ENCODE results near the gene COL13A1.

The COL13A1 gene

DNA sequence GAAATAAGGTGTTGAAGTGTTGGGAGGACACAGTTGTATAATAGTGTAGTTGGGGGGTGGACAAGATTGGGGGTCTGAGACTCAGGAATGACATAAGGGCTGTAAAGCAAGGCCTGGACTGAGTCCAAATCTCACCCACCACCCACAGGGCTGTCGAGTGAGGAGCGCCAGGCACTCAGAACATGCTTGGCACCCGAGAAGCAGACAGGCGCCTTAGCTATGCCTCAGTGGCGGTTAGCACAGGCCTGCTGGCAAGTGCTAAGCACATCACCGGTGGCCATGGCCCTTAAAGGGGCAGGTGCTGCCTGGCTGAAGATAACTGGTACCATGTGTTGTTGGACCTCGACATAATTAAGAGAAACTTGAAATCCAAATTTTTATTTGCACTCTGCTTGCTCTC, 90.7 kb downstream of the COL13A1 start:
- no peak for DNase-seq

DNA sequence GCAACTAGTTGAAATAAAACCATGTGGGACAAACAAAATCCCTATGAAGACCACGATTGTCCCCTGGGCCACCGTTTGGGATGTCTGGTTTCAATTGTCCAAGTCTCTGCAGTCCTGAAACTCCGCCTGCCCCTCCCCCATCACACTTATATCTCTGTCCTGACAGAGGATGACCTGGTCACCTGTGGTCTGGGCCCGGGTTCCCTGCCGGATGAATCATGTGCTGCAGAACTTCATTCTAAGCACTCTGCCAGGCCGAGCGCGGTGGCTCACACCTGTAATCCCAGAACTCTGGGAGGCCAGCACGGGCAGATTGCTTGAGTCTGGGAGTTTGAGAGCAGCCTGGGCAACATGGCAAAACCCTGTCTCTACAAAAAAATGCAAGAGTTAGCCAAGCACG, 91.1 kb downstream of the COL13A1 start:
- no peak for DNase-seq

DNA sequence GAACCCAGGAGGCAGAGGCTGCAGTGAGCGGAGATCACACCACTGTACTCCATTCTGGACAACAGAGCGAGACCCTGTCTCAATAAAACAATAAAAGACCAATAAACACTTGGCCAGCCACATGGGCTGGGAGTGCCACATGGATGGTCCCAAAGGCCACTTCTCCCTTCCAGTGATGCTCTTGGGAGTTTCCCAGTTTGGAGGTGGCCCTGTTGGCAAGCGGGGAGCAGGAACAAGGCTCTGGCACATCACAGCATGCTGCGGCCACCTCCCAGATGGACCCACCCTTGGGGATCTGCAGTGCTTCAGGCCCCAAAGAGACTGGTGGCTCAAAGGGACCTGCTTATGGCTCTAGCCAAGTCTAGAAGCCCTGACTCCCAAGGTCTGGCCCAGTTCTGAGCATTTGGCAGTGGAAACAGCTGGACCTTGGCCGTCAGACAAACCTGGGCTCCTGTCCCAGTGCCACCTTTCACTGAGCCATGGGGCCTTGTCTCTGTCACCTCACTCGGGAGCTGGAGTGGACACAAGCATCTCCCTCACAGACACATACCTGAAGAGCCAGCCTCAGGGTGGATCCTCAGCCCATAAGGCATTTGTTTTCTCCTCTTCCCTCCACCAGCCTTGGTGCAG, 91.7 kb downstream of the COL13A1 start:
- no peak for DNase-seq

DNA sequence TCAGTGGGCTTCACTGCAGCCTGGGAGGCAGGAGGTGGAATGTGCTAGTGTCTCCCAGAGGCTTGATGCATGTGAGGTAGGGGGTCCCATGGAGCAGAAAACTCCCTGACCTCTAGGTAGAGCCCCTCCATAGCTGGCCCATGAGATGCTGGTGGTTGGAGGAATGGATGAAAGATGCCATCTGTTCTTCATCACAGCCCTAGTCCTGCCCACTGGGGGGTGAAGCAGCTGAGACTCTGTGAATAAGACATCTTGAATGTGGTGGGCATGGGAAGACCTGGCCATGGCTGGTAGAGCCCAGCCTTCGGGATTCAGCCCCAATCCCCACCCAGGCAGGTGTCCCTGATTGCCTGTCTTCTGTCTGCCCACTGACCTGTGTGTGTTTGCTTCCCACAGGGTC, 92.5 kb downstream of the COL13A1 start:
- no peak for DNase-seq

DNA sequence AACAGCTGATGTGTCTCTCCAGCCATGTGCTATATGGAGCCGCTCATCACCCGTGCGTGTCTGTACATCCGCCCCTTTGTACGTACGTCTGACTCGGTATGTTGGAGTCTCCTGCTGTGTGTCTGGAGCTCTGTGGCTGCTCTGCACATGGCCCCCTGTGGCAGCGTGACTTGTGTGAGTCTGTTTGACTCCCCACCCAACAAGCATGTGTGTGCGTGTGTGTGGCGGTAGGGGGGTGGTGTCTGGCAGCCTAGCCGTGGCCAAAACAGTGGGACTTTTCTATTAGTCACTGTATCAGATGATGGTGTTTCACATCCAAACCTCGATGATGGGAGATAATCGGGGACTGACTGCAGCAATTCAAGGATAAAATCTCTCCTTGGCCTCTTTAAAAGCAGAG, 94.1 kb downstream of the COL13A1 start:
- DNase-seq, result no peak

DNA sequence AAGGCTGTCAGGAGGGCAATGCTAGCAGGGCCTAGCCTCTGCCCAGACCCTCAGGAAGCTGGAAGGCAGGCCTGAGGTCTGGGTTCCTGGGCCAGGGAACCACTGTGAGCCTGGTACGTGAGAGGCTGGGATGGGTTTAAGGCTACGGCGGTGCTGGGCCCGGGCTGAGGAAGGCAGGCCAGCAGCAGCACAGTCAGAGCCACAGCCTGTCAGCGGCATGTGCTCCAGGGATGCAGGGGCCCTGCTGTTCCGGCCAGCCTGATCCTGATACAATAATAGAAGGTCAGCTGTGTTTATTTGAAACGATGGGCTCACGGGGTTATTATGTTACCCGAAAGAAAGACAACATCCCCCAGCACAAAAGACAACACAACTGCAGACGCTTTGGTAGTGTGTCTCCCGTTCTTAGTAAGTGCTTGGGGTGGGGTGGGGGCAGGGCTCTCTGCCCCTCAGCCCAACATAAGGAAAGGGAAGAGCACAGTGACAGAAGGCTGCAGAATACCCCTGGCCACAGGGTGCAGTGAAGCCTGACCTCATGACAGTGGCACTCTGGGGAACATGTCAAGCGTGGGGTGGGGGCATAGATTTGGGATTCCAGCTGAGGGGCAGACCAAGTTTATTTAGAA, 95.0 kb downstream of the COL13A1 start:
- DNase-seq, result no peak

DNA sequence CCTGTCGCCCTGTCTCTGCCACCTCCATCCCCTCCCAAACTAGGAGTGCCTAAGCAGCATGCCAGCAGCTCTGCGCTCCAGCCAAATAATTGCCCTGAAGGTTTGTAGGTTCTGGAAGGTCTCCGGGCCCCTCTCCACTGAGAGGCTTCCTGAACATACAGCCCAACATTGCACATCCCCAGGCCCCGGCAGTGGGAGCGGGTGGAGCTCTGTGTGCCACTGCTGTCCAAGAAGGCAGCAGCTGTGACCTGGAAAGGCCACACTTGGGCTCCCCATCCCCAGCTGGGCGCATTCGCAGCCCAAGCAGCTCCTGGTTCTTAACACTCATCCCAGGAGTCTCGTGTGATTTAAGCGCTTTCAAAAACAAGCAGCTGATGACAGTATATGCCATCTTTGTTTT, 95.7 kb downstream of the COL13A1 start:
- no peak for DNase-seq

DNA sequence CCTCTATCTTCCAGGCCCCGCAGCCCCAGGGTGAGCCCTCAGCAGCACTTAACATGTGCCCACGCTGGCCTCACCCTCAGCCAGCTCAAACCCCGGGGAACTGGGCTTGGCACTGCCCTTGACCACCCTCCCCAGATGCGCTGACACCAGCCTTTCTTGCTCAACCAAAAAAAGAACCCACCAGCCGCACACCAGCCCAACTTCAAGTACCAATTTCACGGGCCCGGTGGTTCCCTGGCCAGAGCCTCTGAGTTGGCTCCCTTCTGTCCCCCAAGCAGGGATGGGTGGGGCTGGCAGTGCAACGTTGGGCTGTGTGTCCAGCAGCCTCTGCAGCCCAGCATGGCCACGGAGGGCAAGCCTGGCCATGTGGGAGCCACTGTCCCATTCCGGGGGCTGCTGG, 96.3 kb downstream of the COL13A1 start:
- no peak for DNase-seq

DNA sequence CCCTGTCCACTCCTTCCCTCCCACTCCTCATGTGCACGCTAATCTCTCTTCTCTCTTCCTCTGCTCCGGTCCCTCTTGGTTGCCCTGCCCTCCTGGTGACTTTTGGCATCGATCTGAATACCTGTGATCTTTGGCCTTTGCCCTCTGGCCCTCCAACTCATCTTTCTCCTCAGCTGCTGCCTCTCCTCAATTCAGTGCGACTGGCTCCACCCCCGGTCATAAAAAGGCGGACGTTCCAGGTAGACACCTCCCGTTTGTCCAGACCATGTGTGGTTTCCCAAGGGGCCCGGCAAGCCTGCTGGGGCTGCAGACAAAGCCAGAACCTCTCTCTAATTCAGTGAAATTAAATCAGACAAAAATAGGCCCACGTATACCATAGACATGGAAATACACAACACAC, 96.8 kb downstream of the COL13A1 start:
- DNase-seq, result no peak

DNA sequence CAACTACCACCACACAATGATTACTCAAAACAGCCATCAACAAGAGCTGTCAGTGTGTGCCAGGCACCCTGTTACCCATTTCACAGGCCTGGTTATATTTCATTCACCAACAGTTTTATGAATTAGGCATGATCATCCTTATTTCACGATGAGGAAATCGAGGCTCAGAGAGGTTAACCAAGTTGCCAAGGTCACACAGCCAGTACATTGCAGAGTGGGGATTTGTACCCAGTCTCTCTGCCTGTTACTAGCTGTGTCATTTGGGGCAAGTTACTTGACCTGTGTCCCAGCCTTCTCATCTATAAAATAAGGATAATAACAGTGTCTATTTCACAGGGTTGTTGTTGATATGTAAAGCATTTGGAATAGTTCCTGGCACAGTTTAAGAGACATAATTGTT, 97.2 kb downstream of the COL13A1 start:
- DNase-seq, result no peak

DNA sequence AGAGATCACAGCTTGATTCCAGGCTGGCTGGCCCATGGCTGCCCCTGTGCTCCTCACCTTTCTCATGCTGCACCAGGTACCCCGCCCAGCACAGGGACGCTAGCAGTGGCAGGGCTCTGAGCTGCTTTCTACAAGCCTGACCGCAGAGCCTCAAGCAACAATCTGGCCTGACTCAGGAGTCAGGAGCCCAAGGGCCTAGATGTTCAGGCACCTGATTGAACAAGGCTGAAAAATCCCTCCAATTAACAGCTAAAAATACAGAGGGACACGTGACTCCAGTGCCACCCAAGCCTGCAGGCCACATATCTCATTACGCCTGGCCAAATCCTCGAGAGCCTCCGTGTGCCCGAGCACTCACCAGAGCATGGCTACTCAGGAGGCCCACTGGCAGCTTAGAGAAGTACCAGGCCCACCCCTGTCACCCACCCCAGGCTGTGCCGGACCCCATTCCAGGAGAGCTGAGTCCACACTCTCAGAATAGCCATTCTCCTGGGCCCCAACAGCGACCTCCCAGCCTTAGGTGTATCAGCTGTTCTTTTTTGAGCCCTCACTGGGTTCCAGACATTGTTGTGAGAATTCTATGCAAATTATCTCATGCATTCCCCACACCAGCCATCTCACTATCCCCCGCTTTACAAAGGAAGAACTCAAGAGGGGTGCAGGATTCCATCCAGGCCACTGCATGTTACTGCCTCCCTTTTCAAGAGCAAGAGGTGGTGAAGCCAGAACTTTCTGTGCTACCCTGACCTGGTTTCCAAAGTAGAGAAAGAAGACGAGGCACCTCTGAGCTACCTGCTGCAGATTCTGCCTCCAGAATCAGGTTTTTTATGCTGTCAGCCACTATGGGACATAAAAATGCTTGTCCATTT, 98.3 kb downstream of the COL13A1 start:
- no peak for DNase-seq

DNA sequence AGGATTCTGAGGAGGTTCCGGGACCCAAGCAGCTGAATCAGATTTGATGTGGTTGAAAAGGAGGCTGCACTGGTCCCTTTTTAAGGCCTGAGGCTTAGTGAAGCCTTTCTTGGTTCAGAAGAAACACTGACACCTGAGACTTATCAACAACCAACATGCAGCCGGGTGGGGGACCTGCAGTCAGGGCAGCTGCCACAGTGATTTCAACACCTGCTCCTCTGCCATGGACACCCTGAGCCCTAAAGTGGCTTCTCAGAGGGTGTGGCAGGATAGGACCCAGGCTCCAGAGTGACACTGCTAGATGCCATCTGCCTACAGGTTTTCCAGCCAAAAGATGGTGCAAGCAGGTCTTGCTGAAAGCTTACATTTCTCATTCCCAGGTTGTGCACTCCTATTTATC, 99.3 kb downstream of the COL13A1 start:
- no peak for DNase-seq

DNA sequence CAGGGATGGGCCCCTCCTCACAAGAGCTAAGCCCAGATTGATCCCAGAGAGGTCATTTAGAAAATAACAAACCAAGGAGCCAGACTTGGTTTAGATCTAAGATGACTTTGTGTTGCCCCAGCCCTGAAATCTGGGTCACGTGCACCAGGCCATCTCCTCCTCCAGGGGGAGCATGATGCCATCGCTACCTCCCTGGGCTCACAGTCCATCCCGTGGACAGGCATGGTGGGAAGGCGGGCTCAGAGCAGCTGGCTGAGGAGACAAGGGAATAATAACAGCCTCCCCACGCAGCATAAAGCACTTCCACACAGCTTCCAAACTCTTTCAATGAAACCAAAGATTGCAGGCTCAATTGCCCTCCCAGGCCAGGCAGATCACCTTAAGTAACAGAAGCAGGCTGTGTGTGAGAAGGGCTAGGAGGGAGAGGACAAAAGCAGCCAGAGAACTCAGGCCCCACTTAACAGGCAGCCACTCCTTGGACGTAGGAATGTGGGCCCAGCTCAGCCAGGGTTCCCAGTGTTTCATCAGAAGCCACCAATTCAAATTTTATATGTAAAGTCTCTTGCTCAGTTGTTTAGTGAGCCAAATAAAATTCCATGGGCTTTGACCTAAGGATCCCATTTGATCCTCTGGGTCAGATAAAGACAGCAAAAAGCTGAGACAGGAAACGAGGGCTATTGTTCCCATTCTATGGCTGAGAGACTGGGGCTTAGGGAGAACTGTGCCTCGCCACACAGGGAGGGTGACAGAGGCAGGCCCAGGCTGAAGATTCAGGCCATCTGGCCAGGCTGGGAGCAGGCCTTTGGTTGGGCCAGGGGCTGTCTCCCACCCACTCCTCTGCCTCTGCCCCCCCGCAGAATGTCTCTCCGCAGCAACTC, 100.2 kb downstream of the COL13A1 start:
- no peak for DNase-seq

DNA sequence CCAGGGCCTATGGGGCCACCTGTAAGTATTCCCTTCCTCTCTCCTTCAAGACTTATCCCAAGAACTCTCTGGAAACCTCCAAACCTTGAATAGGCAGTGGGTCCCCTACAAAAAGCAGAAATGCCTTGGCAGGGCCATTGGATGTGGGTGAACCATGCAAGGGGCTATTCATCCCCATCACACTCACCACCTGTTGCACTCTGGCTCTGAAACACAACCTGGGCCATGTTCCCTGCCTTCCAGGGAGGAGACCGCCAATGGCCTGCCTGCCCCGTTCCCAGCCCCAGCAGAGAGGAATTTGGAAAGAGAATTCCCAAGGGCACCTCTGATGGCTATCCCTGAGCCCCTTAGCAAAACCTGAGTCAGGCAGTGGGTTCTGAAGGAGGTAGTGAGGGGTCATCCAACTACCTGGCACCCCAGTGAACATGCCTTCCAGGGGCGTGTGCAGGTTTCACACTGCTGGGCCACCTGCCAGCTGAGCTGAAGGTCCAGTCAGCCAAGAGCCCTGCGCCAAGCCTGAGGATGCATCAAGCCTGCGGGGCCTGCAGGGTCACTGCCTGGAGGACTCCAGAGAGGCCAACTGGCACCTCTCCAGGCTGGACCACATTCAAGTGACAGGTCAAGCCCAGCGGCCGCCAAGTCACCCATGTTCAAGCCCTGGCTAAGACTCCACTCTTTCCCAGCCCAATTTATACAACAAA, 101.3 kb downstream of the COL13A1 start:
- DNase-seq, result no peak

DNA sequence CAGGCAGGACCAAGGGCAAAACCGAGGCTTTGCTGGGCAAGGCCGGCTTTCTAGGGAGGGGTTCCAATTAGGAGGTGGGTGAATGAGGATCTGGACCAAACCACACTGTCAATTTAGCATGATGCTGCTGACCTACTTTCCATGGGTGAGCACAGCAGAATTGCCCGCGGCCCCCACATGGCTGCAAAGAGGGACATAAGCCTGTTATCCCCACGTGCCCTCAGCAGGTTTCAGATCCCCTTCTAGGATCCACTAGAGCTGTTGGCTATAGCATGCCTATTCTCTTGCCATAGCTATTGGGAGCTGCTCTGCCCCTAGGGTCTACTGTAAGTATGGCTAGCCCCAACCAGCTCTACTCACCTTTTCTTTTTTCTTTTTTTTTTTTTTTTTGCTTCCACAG, 102.8 kb downstream of the COL13A1 start:
- no peak for DNase-seq

DNA sequence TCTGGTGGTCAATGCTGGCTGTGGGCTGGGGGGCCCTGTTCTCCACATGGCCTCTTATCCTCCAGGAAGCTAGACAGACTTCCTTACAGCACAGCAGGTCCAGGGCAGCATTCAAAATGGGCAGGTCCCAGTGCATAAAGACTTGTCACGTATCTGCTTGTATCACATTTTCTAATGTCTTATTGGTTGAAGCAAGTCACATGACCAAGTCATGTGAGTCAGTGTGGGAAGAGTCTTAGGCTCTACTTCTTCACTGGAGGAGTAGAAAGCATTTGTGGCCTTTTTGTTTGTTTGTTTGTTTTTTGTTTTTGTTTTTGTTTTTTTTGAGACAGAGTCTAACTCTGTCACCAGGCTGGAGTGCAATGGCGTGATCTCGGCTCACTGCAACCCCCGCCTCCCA, 104.7 kb downstream of the COL13A1 start:
- no peak for DNase-seq

DNA sequence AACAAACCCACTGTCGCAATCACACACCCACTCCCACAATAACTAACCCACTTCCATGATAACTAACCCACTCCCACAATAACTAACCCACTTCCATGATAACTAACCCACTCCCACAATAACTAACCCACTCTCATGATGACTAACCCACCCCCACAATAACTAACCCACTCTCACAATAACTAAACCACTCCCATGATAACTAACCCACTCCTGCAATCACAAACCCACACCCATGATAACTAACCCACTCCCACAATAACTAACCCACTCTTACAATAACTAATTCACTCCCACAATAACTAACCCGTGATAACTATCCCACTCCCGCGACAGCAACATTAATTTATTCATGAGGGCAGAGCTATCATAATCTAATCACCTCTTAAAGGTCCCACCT, 105.8 kb downstream of the COL13A1 start:
- DNase-seq, result no peak

DNA sequence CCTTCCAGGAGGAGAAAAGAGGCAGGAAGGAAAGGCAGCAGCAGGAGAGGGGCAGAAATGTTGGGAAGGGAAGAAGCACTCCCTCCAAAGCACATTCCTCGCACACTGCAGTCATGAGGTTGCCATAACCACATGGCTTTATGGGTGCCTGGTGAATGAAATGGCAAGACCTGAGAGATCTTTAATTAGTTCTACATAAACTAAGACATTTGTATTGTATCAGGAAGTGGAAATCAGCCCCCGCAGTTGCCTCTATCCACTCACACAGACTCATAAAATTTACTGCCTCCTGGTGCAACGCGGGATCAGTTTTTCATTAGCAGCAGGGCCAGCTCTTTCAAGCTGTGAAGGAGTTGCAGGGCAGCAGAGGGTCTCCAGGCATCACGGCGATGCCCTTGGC, 106.4 kb downstream of the COL13A1 start:
- DNase-seq, result no peak

DNA sequence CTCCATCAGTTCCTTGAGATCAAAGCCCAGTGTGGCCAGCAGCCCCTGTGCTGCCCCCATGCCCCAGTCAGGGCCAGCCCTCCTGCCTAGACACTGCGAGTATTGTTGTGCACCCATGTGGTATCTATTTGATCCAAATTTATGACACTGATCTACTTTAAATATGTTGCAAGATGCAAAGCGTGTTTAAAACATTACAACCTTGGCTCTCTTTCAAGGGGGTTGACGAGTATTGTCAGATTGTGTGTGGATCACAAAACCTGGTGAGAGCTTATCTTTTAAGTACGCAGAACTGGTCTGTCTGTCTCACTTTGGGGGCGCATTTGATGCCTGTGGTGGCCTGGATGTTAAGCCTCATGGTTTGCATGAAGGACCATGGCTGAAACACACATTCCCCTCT, 108.9 kb downstream of the COL13A1 start:
- no peak for DNase-seq

DNA sequence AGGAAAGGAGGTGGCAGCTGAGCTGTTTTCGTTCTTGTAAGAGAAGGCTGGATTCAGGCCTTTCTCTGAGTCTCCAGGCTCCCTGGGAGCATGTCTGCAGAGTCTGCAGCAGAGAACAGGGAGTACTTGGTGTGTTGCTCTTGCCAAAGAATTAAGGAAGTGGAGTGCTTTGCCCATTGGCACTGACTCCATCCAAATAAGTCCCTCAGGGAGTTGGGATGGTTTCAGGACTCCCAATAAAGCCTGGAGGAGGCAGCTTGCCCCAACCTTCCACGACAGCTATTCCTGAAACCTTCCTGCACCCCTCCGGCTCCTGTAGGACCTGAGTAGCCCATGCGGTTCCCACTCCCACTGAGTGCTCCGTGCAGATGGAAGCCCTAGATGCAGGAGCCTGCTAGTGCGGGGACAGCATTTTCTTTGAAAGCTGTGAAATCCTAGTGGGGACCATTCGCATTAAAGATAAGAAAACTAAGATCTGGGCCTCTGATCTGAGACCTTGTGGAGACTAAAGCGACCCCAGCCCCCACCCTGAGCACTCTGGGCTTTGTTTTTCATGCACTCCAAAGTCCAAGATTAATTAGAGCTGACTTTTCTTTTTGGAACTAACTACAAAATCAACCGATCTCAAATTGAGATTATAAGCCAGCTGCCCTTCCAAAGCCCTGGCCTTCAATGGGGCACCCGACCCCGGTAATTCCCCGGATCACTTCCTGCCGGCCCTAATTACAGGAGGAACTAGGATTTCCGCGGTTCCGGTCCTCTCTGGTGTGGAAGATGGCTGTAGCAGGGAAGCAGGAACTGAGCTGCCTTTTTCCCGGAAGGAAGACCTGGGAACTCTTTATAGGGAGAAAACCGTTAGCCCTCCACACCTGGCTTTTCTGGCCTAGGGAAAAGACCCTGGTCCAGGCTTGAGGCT, 110.2 kb downstream of the COL13A1 start:
- no peak for DNase-seq

DNA sequence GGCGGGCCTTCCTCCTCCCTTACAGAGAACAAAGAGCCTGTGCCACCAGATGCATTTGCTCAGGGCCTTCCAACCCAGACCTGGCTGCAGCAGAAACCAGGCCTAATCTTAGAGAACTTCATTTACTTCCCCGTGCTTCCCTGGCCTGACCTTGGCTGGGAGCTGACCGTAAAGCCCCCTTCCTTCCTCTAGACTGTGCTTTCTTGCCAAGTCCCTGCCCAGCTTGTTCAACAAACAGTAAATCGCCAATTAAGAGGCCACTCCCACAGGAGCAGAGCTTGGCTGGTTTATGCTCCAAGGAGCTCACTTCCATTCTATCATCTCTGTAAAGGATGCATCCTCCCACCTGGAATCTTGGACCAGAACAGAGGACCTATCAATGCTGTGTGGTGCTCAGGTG, 110.9 kb downstream of the COL13A1 start:
- DNase-seq, result no peak
